ENCODE measurements around the gene ADIPOR1. TPM values are rescaled to one million over a fixed set of nuclear protein-coding genes. Genes with fewer than 3 reads are reported as not detected.
A peak's percentile ranks its signal among the peaks of the same experiment; 100 is the strongest.

The ADIPOR1 gene
- total RNA-seq, 1 experiment from 2014 or later, result 71.4 TPM

GRCh38 chr1:202926581-202927491 lies 31.3 kb downstream of the ADIPOR1 start, which contains the start of gene KLHL12:
Gene KLHL12 (minus strand): TSS chr1:202927234. CDS start chr1:202925162, 2,072 bp downstream.
- POLR2A ChIA-PET, result interaction anchor here (0.6 to 1.0 kb wide), 4 partner anchors 35 to 318 kb away, joined by 3 to 15 read pairs (median 6); partner anchors contain the start of gene TMEM183A
- no peaks in the 10 kb centered on the region for H3K9me3 ChIP-seq
- Mint-ChIP-seq H3K27ac (ENCODE audit: unreplicated experiment) (peak within 1 kb of the TSS; percentile 94), H3K4me1 (ENCODE audit: low read depth, unreplicated experiment) (no peaks in the 10 kb centered on the region), H3K36me3 (ENCODE audit: insufficient read depth, unreplicated experiment) (peaks cover 18% of the 10 kb centered on the region), H3K9me3 (ENCODE audit: unreplicated experiment) (no peaks in the 10 kb centered on the region), H3K4me3 (ENCODE audit: unreplicated experiment) (peak within 1 kb of the TSS; percentile 97), H3K27me3 (ENCODE audit: insufficient read depth, unreplicated experiment) (no peaks in the 10 kb centered on the region)
- TF ChIP-seq, protein P1, sequence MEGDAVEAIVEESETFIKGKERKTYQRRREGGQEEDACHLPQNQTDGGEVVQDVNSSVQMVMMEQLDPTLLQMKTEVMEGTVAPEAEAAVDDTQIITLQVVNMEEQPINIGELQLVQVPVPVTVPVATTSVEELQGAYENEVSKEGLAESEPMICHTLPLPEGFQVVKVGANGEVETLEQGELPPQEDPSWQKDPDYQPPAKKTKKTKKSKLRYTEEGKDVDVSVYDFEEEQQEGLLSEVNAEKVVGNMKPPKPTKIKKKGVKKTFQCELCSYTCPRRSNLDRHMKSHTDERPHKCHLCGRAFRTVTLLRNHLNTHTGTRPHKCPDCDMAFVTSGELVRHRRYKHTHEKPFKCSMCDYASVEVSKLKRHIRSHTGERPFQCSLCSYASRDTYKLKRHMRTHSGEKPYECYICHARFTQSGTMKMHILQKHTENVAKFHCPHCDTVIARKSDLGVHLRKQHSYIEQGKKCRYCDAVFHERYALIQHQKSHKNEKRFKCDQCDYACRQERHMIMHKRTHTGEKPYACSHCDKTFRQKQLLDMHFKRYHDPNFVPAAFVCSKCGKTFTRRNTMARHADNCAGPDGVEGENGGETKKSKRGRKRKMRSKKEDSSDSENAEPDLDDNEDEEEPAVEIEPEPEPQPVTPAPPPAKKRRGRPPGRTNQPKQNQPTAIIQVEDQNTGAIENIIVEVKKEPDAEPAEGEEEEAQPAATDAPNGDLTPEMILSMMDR (IDR thresholded peaks at IDR 0.05; ENCODE audit: insufficient read depth in 1 of 2, low read depth in 1 of 2, low read length in 1 of 2, severe bottlenecking in 1 of 2, unreplicated experiment in 1 of 2), result peak; percentile 65 to 82
- peak; percentile 97 to 98 for DNase-seq
- CTCF ChIA-PET, result interaction anchor here (0.6 to 1.3 kb wide), 7 partner anchors 61 to 1506 kb away, joined by 3 to 6 read pairs (median 3); partner anchors contain the start of gene PCAT6
- H3K4me3 ChIP-seq (ENCODE audit: low read depth, low read length), result peak within 1 kb of the TSS; percentile 73
- 0 out of 2 replicates have a peak, but pooled peaks cover 3% of the 10 kb centered on the region for H3K4me1 ChIP-seq
- H3K27me3 ChIP-seq (replicated peaks; ENCODE audit: control insufficient read depth, insufficient read depth, low read length), result no peaks in the 10 kb centered on the region
- no peaks in the 10 kb centered on the region for H3K36me3 ChIP-seq (ENCODE audit: control insufficient read depth, insufficient read depth, low read length)
- TSS peak; percentile 59 for BruUV-seq (replicated peaks)
- intact Hi-C loops (cut with micrococcal nuclease; ENCODE audit: unreplicated experiment), result loop anchor here (1.0 kb wide), 3 partner anchors 42 to 72 kb away; no protein-coding TSS in a partner anchor

DNA sequence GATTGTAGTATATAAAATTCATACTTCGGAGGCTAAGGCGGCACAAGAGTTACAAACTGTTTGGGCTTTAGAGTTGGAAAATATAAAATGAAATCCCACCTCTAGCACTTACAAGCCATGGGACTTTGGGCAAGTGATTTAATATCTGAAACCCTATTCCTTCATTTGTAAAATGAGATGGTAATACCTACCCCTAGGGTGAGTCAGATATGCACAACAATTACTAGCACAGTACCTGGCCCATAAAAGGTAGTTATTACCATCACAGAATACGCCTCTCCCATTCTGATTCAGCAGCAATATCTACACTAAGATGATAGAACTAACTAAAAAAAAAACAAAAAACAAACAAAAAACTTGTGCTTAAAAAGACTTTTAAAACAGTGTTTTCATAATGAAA lies 34.6 kb downstream of the ADIPOR1 start:
- Histone ChIP-seq H3K36me3 (ENCODE audit: control insufficient read depth, insufficient read depth, low read length) (no peaks in the 10 kb centered on the region), H3K4me1 (0 out of 2 replicates have a peak, but pooled peaks cover 3% of the 10 kb centered on the region), H3K9me3 (no peaks in the 10 kb centered on the region), H3K4me3 (ENCODE audit: low read depth, low read length) (no peak overlapping the region), H3K27me3 (replicated peaks; ENCODE audit: control insufficient read depth, insufficient read depth, low read length) (no peaks in the 10 kb centered on the region)
- peaks cover 18% of the 10 kb centered on the region for H3K36me3 Mint-ChIP-seq (ENCODE audit: insufficient read depth, unreplicated experiment)
- no peak overlapping the region for H3K27ac Mint-ChIP-seq (ENCODE audit: unreplicated experiment)
- H3K4me3 Mint-ChIP-seq (ENCODE audit: unreplicated experiment), result no peak overlapping the region
- intact Hi-C loops (cut with micrococcal nuclease; ENCODE audit: unreplicated experiment), result no loop called here
- TF ChIP-seq, protein P1 (IDR thresholded peaks at IDR 0.05; ENCODE audit: insufficient read depth in 1 of 2, low read depth in 1 of 2, low read length in 1 of 2, severe bottlenecking in 1 of 2, unreplicated experiment in 1 of 2), result no peak
- no peak for DNase-seq
- CTCF ChIA-PET, result interaction anchor here (0.6 kb wide), 1 partner anchor 40 kb away, joined by 3 read pairs; no protein-coding TSS in a partner anchor
- BruUV-seq (replicated peaks), result no TSS peak
- no peaks in the 10 kb centered on the region for H3K4me1 Mint-ChIP-seq (ENCODE audit: low read depth, unreplicated experiment)
- no peaks in the 10 kb centered on the region for H3K9me3 Mint-ChIP-seq (ENCODE audit: unreplicated experiment)
- H3K27me3 Mint-ChIP-seq (ENCODE audit: insufficient read depth, unreplicated experiment), result no peaks in the 10 kb centered on the region
- POLR2A ChIA-PET, result no interaction called here

GRCh38 chr1:202919615-202920014 lies 38.5 kb downstream of the ADIPOR1 start:
- H3K4me3 ChIP-seq (ENCODE audit: low read depth, low read length), result no peak overlapping the region
- no peaks in the 10 kb centered on the region for H3K9me3 ChIP-seq
- H3K4me1 ChIP-seq, result no peaks in the 10 kb centered on the region
- H3K36me3 ChIP-seq (ENCODE audit: control insufficient read depth, insufficient read depth, low read length), result no peaks in the 10 kb centered on the region
- no peak overlapping the region for H3K4me3 Mint-ChIP-seq (ENCODE audit: unreplicated experiment)
- H3K9me3 Mint-ChIP-seq (ENCODE audit: unreplicated experiment), result no peaks in the 10 kb centered on the region
- TF ChIP-seq, protein P1 (IDR thresholded peaks at IDR 0.05; ENCODE audit: insufficient read depth in 1 of 2, low read depth in 1 of 2, low read length in 1 of 2, severe bottlenecking in 1 of 2, unreplicated experiment in 1 of 2), result no peak
- peaks cover 5% of the 10 kb centered on the region for H3K36me3 Mint-ChIP-seq (ENCODE audit: insufficient read depth, unreplicated experiment)
- ChIA-PET POLR2A (no interaction called here), CTCF (no interaction called here)
- no peaks in the 10 kb centered on the region for H3K27me3 Mint-ChIP-seq (ENCODE audit: insufficient read depth, unreplicated experiment)
- no TSS peak for BruUV-seq (replicated peaks)
- H3K4me1 Mint-ChIP-seq (ENCODE audit: low read depth, unreplicated experiment), result no peaks in the 10 kb centered on the region
- H3K27ac Mint-ChIP-seq (ENCODE audit: unreplicated experiment), result no peak overlapping the region
- intact Hi-C loops (cut with micrococcal nuclease; ENCODE audit: unreplicated experiment), result no loop called here
- no peak for DNase-seq
- H3K27me3 ChIP-seq (replicated peaks; ENCODE audit: control insufficient read depth, insufficient read depth, low read length), result no peaks in the 10 kb centered on the region

Measured in Caco-2 (cell line).